GM19397 (cell line): ENCODE data around the gene ZNF318.

ENCODE experiments used
- ATAC-seq: cut with Tn5 transposase; IDR thresholded peaks from one replicate; pipeline ENCODE4 v1.9.1; 2021; ENCODE audit warnings: mild to moderate bottlenecking, moderate library complexity; ENCODE audit not compliant: unreplicated experiment

The ZNF318 gene

GRCh38 chr6:43302126-43302525 is 67.3 kb downstream of the ZNF318 start:
- no peak for ATAC-seq

DNA sequence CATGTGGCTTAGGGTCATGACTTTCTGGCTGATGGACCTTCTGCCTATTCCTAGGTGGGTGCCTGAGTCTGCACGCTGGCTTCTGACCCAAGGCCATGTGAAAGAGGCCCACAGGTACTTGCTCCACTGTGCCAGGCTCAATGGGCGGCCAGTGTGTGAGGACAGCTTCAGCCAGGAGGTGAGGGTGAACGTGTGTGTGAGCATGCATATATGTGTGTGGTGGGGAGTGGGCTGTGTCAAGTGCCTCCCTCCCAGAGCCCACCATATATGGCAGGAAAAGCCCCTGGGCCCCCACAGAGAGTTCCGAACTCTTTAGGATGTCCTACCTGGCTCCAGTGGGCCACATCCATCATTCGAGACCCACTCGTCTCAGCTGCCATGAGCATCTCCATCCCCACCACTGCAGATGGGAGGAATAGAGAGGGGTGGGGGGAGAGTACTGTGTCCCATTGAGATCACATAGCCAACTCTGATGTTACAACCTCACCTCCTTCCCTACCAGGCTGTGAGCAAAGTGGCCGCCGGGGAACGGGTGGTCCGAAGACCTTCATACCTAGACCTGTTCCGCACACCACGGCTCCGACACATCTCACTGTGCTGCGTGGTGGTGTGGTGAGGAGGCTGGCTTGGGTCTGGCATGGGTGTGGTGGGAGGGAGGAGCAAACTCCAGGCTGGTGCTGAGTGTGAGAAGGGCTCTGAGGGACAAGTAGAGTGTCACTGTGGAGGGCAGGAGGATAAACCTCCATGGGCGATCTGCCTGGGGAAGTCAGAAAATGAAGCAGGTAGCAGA is 68.2 kb downstream of the ZNF318 start:
- ATAC-seq = no peak

DNA sequence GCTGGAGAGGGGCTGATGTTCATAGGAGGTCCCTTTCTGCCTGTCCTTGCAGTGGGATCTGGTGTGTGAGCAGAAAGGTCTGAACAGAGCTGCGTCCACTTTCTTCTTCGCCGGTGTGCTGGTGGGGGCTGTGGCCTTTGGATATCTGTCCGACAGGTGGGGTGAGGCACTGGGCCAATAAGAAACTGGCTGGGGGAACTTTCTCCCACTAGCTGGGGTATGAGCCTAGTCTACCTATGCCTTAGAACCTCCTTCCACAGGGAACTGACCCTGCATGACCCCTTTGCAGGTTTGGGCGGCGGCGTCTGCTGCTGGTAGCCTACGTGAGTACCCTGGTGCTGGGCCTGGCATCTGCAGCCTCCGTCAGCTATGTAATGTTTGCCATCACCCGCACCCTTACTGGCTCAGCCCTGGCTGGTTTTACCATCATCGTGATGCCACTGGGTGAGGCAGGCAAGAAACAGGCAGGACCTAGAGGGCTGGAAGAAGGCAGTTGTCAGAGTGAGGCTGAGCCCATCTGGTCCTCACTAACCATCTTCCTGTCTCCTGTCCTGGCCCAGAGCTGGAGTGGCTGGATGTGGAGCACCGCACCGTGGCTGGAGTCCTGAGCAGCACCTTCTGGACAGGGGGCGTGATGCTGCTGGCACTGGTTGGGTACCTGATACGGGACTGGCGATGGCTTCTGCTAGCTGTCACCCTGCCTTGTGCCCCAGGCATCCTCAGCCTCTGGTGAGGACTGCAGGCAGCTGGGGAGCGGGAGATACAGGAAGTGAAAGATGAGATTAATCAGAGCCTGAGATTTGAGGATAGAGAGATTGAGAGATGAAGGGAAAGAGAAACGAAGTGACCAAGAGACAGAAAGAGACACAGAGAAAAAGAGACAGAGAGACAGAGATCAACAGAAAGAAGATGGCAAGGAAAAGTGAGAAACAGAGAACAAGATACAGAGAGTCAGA is 69.8 kb downstream of the ZNF318 start:
- no peak for ATAC-seq

DNA sequence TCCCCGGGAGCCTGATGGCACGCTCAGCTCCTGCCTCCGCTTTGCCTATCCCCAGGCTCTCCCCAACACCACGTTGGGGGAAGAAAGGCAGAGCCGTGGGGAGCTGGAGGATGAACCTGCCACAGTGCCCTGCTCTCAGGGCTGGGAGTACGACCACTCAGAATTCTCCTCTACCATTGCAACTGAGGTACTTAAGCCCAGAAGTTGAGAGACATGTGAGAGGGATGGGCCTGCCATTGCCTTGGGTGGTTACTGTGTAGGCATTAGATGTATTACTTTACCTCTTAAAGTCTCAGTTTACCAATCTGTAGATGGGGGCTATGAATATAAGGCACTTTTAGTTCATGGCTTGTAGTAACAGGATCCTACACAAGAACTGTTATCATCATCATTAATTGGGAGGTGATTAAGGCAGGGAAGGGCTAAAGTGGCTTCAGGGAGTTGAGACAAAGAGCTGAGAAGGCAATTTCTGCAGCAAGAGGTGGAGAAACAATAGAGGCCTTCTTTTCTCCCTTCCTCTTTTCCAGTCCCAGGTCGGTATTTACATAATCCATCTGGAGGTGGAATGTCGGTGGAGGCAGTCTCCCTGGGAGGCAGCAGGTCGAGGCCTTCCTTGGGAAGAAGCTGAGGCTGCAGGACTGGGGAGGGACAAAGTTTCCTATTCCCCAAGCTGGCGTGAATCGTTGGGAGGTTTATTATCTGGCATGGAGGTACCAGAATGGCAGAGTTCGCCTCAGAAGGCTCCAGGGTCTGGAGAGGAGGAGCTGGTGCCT is 70.7 kb downstream of the ZNF318 start:
- ATAC-seq = no peak

- no peak for ATAC-seq
Measured at GRCh38 chr6:43297644-43298564, 71.5 kb downstream of the ZNF318 start, which contains the start of gene SLC22A7. Gene SLC22A7, plus strand, starts transcription at chr6:43298260. Its CDS starts 99 bp downstream, at chr6:43298359.

DNA sequence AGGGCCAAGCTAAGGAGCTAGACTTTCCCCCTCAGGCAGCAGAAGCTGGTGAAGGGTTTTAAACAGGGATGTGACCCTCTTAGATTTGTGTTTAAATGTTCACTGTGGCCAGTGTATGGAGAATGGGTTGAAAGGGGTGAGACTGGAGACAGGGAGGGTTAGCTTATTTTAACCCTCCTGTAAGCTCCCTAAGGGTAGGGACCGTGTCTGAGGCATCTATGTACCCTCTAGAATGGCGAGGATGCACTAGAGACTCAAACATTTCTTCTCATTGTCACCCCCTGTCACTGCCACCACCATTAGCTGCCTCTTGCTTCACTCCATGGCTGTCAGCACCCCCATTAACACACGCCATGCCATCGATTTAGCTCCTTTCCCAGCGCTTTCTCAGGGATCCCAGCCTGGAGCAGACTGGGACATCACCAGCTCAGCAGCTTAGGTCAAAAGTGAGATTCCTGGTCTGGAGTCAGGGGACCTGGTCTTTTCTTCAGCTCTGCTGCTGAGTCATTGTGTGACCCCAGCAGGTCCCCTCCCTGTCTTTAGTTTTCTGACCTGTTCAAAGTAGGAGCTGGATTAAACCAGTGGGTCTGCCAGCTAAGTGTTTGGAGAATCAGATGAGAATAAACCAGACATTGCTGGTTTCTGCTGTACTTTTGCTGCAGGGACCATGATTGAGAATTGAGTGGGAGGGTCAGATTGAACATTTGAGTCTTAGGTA is 72.5 kb downstream of the ZNF318 start:
- no peak for ATAC-seq

GRCh38 chr6:43295456-43295855 is 74.0 kb downstream of the ZNF318 start:
- no peak for ATAC-seq

- no peak for ATAC-seq
Measured at GRCh38 chr6:43294536-43294935, 74.9 kb downstream of the ZNF318 start.

DNA sequence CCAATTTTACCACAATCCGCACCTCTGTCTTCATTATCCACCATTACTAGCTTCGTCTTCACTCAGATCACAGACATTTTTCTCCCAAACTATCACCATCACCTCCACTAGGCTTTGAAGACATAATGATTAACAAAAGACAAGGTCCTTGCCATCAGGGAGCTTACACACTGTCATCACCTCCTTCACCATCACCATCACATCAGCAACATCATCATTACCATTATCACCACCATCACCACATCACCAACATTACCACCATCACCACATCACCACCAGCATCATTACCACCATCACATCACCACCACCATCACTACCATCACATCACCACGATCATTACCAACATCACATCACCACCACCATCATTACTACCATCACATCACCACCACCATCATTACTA is 75.7 kb downstream of the ZNF318 start:
- ATAC-seq = no peak

- ATAC-seq = no peak
Measured at GRCh38 chr6:43292763-43293318, 76.6 kb downstream of the ZNF318 start.

GRCh38 chr6:43292341-43292740 is 77.1 kb downstream of the ZNF318 start:
- ATAC-seq = no peak

DNA sequence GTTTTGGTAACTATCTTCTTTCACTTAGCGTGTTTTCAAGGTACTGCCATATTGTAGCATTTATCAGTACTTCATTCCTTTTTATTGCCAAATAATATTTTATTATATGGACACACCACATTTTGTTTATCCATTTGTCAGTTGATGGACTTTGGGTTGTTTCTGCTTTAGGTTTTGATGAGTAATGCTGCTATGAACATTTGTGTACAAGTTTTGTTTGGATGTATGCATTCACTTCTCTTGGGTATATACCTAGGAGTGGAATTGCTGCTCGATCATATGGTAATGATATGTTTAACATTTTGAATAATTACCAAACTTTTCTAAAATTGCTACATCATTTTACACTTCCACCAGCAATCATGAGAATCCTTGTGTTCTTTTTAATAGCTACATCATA is 77.7 kb downstream of the ZNF318 start:
- no peak for ATAC-seq

GRCh38 chr6:43290905-43291355 is 78.5 kb downstream of the ZNF318 start:
- ATAC-seq = no peak

DNA sequence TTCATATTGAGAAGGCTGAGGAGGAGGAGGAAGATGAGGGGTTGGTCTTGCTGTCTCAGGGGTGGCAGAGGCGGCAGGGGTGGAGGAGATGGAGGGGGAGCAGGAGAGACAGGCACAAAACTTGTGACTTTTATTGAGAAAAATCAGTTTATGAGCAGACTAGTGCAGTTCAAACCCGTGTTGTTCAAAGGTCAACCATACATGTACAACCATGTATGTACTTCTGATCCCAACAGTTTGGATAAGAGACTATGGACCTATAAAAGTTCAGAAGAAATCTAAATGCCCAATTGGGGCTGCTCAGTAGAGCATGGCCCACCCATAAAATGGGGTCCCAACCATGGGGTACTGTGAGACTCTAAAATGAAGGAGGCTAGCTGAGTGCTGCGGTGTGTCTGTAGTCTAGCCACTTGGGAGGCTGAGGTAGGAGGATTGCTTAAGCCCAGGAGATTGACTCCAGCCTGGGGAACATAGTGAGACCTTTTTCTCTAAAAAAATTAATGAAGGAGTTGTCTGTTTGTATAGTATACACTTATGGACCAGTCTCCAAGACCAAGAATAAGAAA is 79.0 kb downstream of the ZNF318 start:
- no peak for ATAC-seq

DNA sequence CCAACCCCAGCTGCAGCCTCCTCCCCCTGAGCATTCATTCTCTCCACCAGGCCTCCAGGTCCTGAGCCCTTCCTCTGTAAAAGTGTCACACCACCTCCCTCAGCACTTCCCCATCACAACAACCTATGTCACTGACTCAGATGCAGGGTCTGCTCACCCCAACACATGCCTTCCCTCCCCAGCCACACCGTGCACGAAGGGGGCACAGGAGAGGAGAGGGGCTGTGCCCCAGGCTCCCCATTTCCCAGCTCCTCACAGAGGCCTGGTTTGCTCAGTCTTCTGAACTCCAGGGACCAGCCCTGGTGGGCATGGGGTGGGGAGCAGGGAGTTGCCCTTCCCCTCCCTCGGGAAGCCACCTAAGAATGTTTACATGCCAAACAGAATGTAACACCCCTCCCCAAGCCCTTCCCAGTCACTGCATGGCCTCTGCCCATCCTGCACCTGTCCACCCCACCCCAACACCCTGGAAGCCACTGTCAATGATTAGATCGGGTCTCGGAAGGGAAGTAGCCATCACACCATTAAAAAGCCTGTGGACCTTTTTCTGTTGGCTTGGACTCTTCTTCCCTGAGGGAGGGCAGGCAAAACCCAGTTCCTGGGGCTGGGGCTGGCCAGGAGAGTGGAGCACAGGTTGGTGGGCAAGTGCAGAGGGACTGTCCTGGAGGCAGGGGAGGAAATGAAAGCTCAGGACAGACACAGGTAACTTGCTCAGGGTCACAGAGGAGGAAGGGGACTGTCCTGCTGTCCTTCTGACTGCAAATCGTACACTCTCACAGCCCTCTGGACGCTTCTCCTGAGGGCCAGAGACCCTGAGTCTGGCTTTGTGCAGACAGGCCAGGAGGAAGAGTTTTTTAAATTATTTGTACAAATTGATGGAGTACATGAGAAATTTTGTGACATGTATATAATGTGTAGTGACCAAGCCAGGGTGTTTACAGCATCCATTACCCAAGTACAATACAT is 81.4 kb downstream of the ZNF318 start:
- no peak for ATAC-seq

DNA sequence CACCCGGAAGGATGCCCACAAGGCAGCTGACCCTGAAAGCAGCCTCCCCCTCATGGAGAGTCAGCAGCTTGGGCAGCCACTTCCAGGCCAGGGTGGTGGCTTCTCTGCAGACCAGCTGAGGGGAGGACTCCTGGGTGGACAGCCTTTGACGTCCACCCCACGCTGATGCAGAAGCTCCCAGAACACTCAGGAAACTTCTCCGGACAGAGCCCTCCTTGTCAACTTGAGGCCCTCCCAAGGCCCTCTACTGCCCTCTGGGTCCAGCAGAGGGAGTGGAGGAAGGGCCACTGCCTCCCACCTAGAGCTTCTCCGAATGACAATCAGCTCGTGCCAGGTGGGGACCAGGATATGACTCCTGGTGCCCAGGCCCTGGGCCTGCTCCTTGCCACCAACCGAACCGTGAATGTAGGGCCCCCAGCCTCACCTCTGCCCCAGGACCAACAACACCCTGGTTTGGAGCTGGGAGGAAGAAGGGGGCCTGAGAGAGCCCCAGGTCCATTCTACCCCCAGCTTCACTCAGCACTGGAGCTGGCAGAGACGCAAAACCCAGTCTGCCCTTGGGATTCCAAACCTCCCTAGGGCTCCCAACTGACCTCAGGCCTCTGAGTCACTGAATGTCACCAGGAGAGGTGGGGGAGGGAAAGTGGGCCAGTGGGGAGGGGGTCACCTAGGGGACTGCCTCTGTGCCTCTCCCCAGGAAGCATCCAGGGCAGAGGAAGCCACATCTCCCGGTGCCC is 82.3 kb downstream of the ZNF318 start:
- ATAC-seq = no peak

DNA sequence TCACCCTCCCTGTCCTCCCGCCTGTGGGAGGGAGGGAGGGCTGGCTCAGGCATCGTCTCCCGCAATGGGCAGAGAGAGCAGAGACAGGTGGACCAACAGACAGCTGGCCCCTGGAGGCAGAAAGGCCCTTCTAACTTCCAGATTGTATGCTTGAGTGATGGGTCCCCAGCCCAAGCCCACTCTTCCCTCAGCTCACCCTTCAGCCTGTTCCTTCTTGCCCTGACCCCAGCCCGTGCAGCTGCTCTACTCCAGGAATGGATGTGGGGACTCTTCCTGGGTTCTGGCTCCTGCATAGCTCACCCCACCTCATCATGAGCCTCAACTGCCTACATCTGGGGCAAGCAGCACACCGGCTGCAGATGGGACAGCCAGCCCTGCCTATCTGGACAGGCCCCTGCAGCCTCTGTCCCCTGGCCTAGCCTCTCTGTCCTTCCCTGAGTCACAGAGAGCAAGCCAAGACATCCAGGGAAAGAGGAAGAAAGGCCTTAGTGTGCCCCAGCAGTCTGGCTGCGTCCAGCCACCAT is 82.9 kb downstream of the ZNF318 start:
- ATAC-seq = no peak
